SK-N-SH (cell line): ENCODE measurements around the gene CARD8. TPM values are rescaled to one million over a fixed set of nuclear protein-coding genes. Genes with fewer than 3 reads are reported as not detected.

Experiments used
- CTCF ChIA-PET: fragments of 300-600, 350-600 bp; formaldehyde crosslinking; extraction: SDS; loops from one replicate; lab custom pipeline; 2021; lab: Yijun Ruan, JAX
- POLR2A ChIA-PET: fragments of 350-600 bp; sonication (Branson Sonifier 250); formaldehyde crosslinking; extraction: SDS; loops from one replicate; lab custom pipeline; 2020; ENCODE audit warnings: antibody characterized with exemption, inconsistent platforms; lab: Yijun Ruan, JAX
- DNase-seq: peaks from one replicate; pipeline ENCODE4 v3.0.0; 2012
- H2AFZ ChIP-seq: fragments of 200-600 bp; sonication (generic); 2 replicates; pipeline ENCODE4 v1.8.1; 2016; ENCODE audit warnings: antibody characterized with exemption, mild to moderate bottlenecking, low read depth
- H3F3A ChIP-seq: fragments of 200-600 bp; sonication (generic); replicated peaks from 2 replicates; pipeline ENCODE3; 2016; ENCODE audit warnings: antibody characterized with exemption, mild to moderate bottlenecking; ENCODE audit not compliant: insufficient read depth
- H3K27ac ChIP-seq, 2 experiments: fragments of 200-500 bp in 1 of 2; fragments of 200-600 bp in 1 of 2; sonication (Bioruptor generic) in 1 of 2; sonication (generic), shearing (Covaris generic) in 1 of 2; 2 replicates each; pipeline versions ENCODE4 v1.5.1 to v1.6.1; 2014 to 2016; ENCODE audit warnings: low read depth in 2 of 2, inconsistent platforms in 1 of 2, low read length in 1 of 2, mild to moderate bottlenecking in 1 of 2, mixed read lengths in 1 of 2
- H3K27me3 ChIP-seq: fragments of 200-600 bp; sonication (generic), shearing (Covaris generic); 2 replicates; pipeline ENCODE4 v1.6.1; 2016; ENCODE audit warnings: mixed run types; ENCODE audit not compliant: insufficient read depth
- H3K36me3 ChIP-seq, 2 experiments: fragments of 200-500 bp in 1 of 2; fragments of 200-600 bp in 1 of 2; sonication (Bioruptor generic) in 1 of 2; sonication (generic) in 1 of 2; replicated peaks in 1 of 2; 2 replicates each; pipeline versions ENCODE3 to v1.5.1; 2014 to 2016; ENCODE audit warnings: low read length in 1 of 2, mild to moderate bottlenecking in 1 of 2; ENCODE audit not compliant: insufficient read depth in 2 of 2, control insufficient read depth in 1 of 2
- H3K4me1 ChIP-seq, 2 experiments: fragments of 200-500 bp in 1 of 2; fragments of 200-600 bp in 1 of 2; sonication (Bioruptor generic) in 1 of 2; sonication (generic), shearing (Covaris generic) in 1 of 2; 2 replicates each; pipeline versions ENCODE4 v1.5.1 to v1.6.1; 2014 to 2016; ENCODE audit warnings: low read depth in 1 of 2, low read length in 1 of 2, mixed run types in 1 of 2; ENCODE audit not compliant: insufficient read depth in 2 of 2, control insufficient read depth in 1 of 2
- H3K4me2 ChIP-seq: fragments of 200-600 bp; sonication (generic), shearing (Covaris generic); 2 replicates; pipeline ENCODE4 v1.6.1; 2017; ENCODE audit warnings: mixed run types
- H3K4me3 ChIP-seq, 2 experiments: fragments of 200-500 bp in 1 of 2; fragments of 200-600 bp in 1 of 2; sonication (Bioruptor generic) in 1 of 2; sonication (generic), shearing (Covaris generic) in 1 of 2; 2 replicates each; pipeline versions ENCODE4 v1.5.1 to v1.8.1; 2014 to 2016; ENCODE audit warnings: low read depth in 2 of 2, inconsistent platforms in 1 of 2, low read length in 1 of 2, mild to moderate bottlenecking in 1 of 2, mixed read lengths in 1 of 2, moderate library complexity in 1 of 2
- H3K79me2 ChIP-seq: fragments of 200-600 bp; sonication (generic); 2 replicates; pipeline ENCODE4 v1.8.1; 2017; ENCODE audit warnings: mild to moderate bottlenecking; ENCODE audit not compliant: insufficient read depth
- H3K9ac ChIP-seq: fragments of 200-600 bp; sonication (generic); 2 replicates; pipeline ENCODE4 v1.6.1; 2017; ENCODE audit warnings: mixed run types
- H3K9me2 ChIP-seq: fragments of 200-600 bp; sonication (generic); 2 replicates; pipeline ENCODE4 v1.6.1; 2017; ENCODE audit warnings: mixed run types
- H3K9me3 ChIP-seq: fragments of 200-600 bp; sonication (generic); 2 replicates; pipeline ENCODE4 v1.6.1; 2017; ENCODE audit warnings: mixed run types, mild to moderate bottlenecking, moderate library complexity
- H4K20me1 ChIP-seq: fragments of 200-600 bp; sonication (generic); 2 replicates; pipeline ENCODE4 v1.6.1; 2017; ENCODE audit warnings: mild to moderate bottlenecking, mixed run types; ENCODE audit not compliant: insufficient read depth
- CTCF ChIP-seq: fragments of 200-600 bp; sonication (generic); IDR thresholded peaks from 2 replicates; pipeline ENCODE4 v1.6.1; 2017; ENCODE audit warnings: antibody characterized with exemption, mild to moderate bottlenecking, moderate library complexity
- ELF1 ChIP-seq: IDR thresholded peaks from 2 replicates; pipeline ENCODE4 v1.4.0; 2012
- EZH2phosphoT487 ChIP-seq: fragments of 200-600 bp; sonication (generic); IDR thresholded peaks from 2 replicates; pipeline ENCODE4 v1.6.1; 2017; ENCODE audit warnings: low read depth, mixed run types, mild to moderate bottlenecking, antibody characterized with exemption, moderate library complexity, borderline replicate concordance
- FOXJ3 ChIP-seq: sonication (generic); formaldehyde crosslinking; IDR thresholded peaks from 2 replicates; pipeline ENCODE4 v1.5.1; 2020; ENCODE audit warnings: mild to moderate bottlenecking, missing genetic modification reagents
- FOXM1 ChIP-seq: IDR thresholded peaks from 2 replicates; pipeline ENCODE4 v1.4.0; 2012; ENCODE audit warnings: low read depth, mild to moderate bottlenecking
- JUND ChIP-seq: IDR thresholded peaks from 2 replicates; pipeline ENCODE4 v1.4.0; 2012
- PBX3 ChIP-seq: IDR thresholded peaks from 2 replicates; pipeline ENCODE4; 2012
- RAD21 ChIP-seq: IDR thresholded peaks from 2 replicates; pipeline ENCODE4 v1.6.1; 2012; ENCODE audit warnings: mild to moderate bottlenecking, low read length
- REST ChIP-seq: IDR thresholded peaks from 2 replicates; pipeline ENCODE4 v1.6.1; 2012; ENCODE audit warnings: mild to moderate bottlenecking, low read depth, low read length, moderate library complexity
- SIN3A ChIP-seq: IDR thresholded peaks from 2 replicates; pipeline ENCODE4 v1.6.1; 2012; ENCODE audit warnings: low read depth, mild to moderate bottlenecking, low read length, moderate library complexity, borderline replicate concordance
- TAF1 ChIP-seq: IDR thresholded peaks from 2 replicates; pipeline ENCODE4 v1.6.1; 2012; ENCODE audit warnings: low read depth, mild to moderate bottlenecking, low read length, moderate library complexity, borderline replicate concordance
- TEAD4 ChIP-seq: IDR thresholded peaks from 2 replicates; pipeline ENCODE4 v1.4.0; 2012; ENCODE audit warnings: mild to moderate bottlenecking, borderline replicate concordance; ENCODE audit not compliant: insufficient read depth
- YY1 ChIP-seq: IDR thresholded peaks from 2 replicates; pipeline ENCODE4 v1.4.0; 2012; ENCODE audit warnings: low read depth, mild to moderate bottlenecking
- WGBS: methylation state at CpG from one replicate; pipeline ENCODE4 v1.1.6; 2017; ENCODE audit warnings: low lambda C conversion rate; 5-methylcytosine and 5-hydroxymethylcytosine counted together
- polyA plus RNA-seq, 3 experiments: library from polyadenylated mRNA; depleted of rRNA; stranded (reverse); fragments of >200 nt; gene quantifications; 2 replicates each; pipeline ENCODE4 v1.2.3, GENCODE V29; 2012
- TF ChIP-seq, protein P1 (sequence below): fragments of 150-350 bp; IDR thresholded peaks from 2 replicates; pipeline ENCODE4 v1.6.1; 2017; ENCODE audit warnings: antibody characterized with exemption, low read length, low read depth, borderline replicate concordance
- TF ChIP-seq, protein P2 (sequence below): IDR thresholded peaks from 2 replicates; pipeline ENCODE4 v1.4.0; 2012; ENCODE audit warnings: low read depth

Gene CARD8
- polyA plus RNA-seq, 1 of the 3 experiments (the other 2 are of a cell fraction): 16.4 TPM

GRCh38 chr19:48194041-48194843 is 61.5 kb downstream of the CARD8 start:
- no peak overlapping the region for H3K9ac ChIP-seq
- H3K27ac ChIP-seq: no peak overlapping the region
- H3K4me1 ChIP-seq: no peaks in the 10 kb centered on the region
- no peak overlapping the region; a peak in 1 of 4 replicates for H3K4me3 ChIP-seq
- peaks cover 0 to under 1% of the 10 kb centered on the region in 2 experiments for H3K36me3 ChIP-seq
- no peak overlapping the region for H2AFZ ChIP-seq
- WGBS: 83% methylated on average over 27 of the region's 36 CpGs
- POLR2A ChIA-PET: interaction anchor here (1.1 kb wide), 1 partner anchor 10 kb away, joined by 3 read pairs; no protein-coding TSS in a partner anchor
- DNase-seq: peak; percentile 34
- CTCF ChIA-PET: interaction anchor here (0.9 to 1.6 kb wide), 5 partner anchors 8 to 42 kb away, joined by 3 to 8 read pairs (median 3); no protein-coding TSS in a partner anchor
- H3K9me3 ChIP-seq: no peaks in the 10 kb centered on the region
- H3K9me2 ChIP-seq: no peaks in the 10 kb centered on the region
- H3F3A ChIP-seq: peaks cover 7% of the 10 kb centered on the region
- H3K79me2 ChIP-seq: no peaks in the 10 kb centered on the region
- H3K27me3 ChIP-seq: no peaks in the 10 kb centered on the region
- no peak overlapping the region for H3K4me2 ChIP-seq
- TF ChIP-seq CTCF (peak; percentile 53), JUND (no peak), TAF1 (no peak)
- no peaks in the 10 kb centered on the region for H4K20me1 ChIP-seq

- H3K27me3 ChIP-seq: no peaks in the 10 kb centered on the region
- H3K9me3 ChIP-seq: no peaks in the 10 kb centered on the region
- no peak overlapping the region for H3K9ac ChIP-seq
- H3K4me1 ChIP-seq: no peaks in the 10 kb centered on the region
- H3K79me2 ChIP-seq: no peaks in the 10 kb centered on the region
- no peak overlapping the region for H3K4me3 ChIP-seq
- H2AFZ ChIP-seq: no peak overlapping the region
- 92% methylated on average over 7 of the region's 7 CpGs for WGBS
- TF ChIP-seq FOXM1 (no peak), REST (no peak), EZH2phosphoT487 (no peak), SIN3A (no peak), ELF1 (no peak), TEAD4 (no peak), RAD21 (no peak), PBX3 (no peak), YY1 (no peak), FOXJ3 (no peak)
- TF ChIP-seq, protein P1, sequence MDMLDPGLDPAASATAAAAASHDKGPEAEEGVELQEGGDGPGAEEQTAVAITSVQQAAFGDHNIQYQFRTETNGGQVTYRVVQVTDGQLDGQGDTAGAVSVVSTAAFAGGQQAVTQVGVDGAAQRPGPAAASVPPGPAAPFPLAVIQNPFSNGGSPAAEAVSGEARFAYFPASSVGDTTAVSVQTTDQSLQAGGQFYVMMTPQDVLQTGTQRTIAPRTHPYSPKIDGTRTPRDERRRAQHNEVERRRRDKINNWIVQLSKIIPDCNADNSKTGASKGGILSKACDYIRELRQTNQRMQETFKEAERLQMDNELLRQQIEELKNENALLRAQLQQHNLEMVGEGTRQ: no peak
- TF ChIP-seq, protein P2, sequence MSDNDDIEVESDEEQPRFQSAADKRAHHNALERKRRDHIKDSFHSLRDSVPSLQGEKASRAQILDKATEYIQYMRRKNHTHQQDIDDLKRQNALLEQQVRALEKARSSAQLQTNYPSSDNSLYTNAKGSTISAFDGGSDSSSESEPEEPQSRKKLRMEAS: no peak
- no peak overlapping the region for H3K27ac ChIP-seq
- no peak for DNase-seq
- H3K9me2 ChIP-seq: no peaks in the 10 kb centered on the region
- no peaks in the 10 kb centered on the region for H3F3A ChIP-seq
- no peaks in the 10 kb centered on the region for H4K20me1 ChIP-seq
- H3K36me3 ChIP-seq: peaks cover 0 to 4% of the 10 kb centered on the region in 2 experiments
- H3K4me2 ChIP-seq: no peak overlapping the region
- ChIA-PET CTCF (no interaction called here), POLR2A (interaction anchor here (0.6 kb wide), 1 partner anchor 974 kb away, joined by 6 read pairs; no protein-coding TSS in a partner anchor)
Observed at GRCh38 chr19:48192750-48193149, 63.0 kb downstream of the CARD8 start.
